ENCODE results near the gene SSBP3. TPM values are rescaled to one million over a fixed set of nuclear protein-coding genes. Genes with fewer than 3 reads are reported as not detected.

The SSBP3 gene
- total RNA-seq, 4 donors from 2014 or later, result 32.8 to 63.4 (median 47.4) TPM

- no peaks in the 10 kb centered on the region for H3K9me3 ChIP-seq
- intact Hi-C loops (cut with DNase I), result loop anchor here (5.0 kb wide), 2 partner anchors 49 to 161 kb away; no protein-coding TSS in a partner anchor
- 83% methylated on average over 16 of the region's 20 CpGs for WGBS
- no peaks in the 10 kb centered on the region for H3K36me3 ChIP-seq
- no peak for DNase-seq (ENCODE audit: extremely low spot score)
- H3K4me3 ChIP-seq, result no peak overlapping the region
- no peaks in the 10 kb centered on the region for H3K27me3 ChIP-seq
- H3K4me1 ChIP-seq, result peaks cover 82 to 94% (median 88%) of the 10 kb centered on the region in 4 donors
- H3K27ac ChIP-seq (replicated peaks in 1 of 4), result peak overlapping the region; percentile 80 to 85 (median 80)
- TF ChIP-seq CTCF (IDR thresholded peaks at IDR 0.05) (no peak), EP300 (IDR thresholded peaks at IDR 0.05) (no peak), POLR2A (IDR thresholded peaks at IDR 0.05; ENCODE audit: low read depth) (no peak), POLR2AphosphoS5 (IDR thresholded peaks at IDR 0.05) (peak in 1 of 2 donors; percentile 12)
Measured at GRCh38 chr1:54325703-54326461, 80.3 kb downstream of the SSBP3 start.

- no peaks in the 10 kb centered on the region for H3K27me3 ChIP-seq
- no peaks in the 10 kb centered on the region for H3K9me3 ChIP-seq
- no peaks in the 10 kb centered on the region for H3K36me3 ChIP-seq
- H3K27ac ChIP-seq (replicated peaks in 1 of 4), result peak overlapping the region; percentile 80 to 85 (median 80)
- intact Hi-C loops (cut with DNase I), result loop anchor here (5.0 kb wide), 2 partner anchors 48 to 162 kb away; no protein-coding TSS in a partner anchor
- WGBS, result 67% methylated on average over 2 of the region's 2 CpGs
- TF ChIP-seq POLR2AphosphoS5 (IDR thresholded peaks at IDR 0.05) (no peak), EP300 (IDR thresholded peaks at IDR 0.05) (no peak), CTCF (IDR thresholded peaks at IDR 0.05) (no peak), POLR2A (IDR thresholded peaks at IDR 0.05; ENCODE audit: low read depth) (no peak)
- no peak overlapping the region for H3K4me3 ChIP-seq
- DNase-seq (ENCODE audit: extremely low spot score), result no peak
- peaks cover 78 to 89% (median 83%) of the 10 kb centered on the region in 4 donors for H3K4me1 ChIP-seq
Measured at GRCh38 chr1:54325284-54325683, 80.9 kb downstream of the SSBP3 start.

- no peak for TF ChIP-seq CTCF (IDR thresholded peaks at IDR 0.05)
- TF ChIP-seq POLR2AphosphoS5 (IDR thresholded peaks at IDR 0.05), result no peak
- no peak for TF ChIP-seq EP300 (IDR thresholded peaks at IDR 0.05)
- no peak for TF ChIP-seq POLR2A (IDR thresholded peaks at IDR 0.05; ENCODE audit: low read depth)
- H3K4me3 ChIP-seq, result no peak overlapping the region
- H3K27me3 ChIP-seq, result no peaks in the 10 kb centered on the region
- no peaks in the 10 kb centered on the region for H3K36me3 ChIP-seq
- peaks cover 70 to 88% (median 79%) of the 10 kb centered on the region in 4 donors for H3K4me1 ChIP-seq
- intact Hi-C loops (cut with DNase I), result loop anchor here (5.0 kb wide), 2 partner anchors 47 to 163 kb away; no protein-coding TSS in a partner anchor
- H3K27ac ChIP-seq (replicated peaks in 1 of 4), result peak overlapping the region; percentile 80 to 85 (median 80)
- no peaks in the 10 kb centered on the region for H3K9me3 ChIP-seq
- no peak for DNase-seq (ENCODE audit: extremely low spot score)
- 33% methylated on average over 11 of the region's 19 CpGs for WGBS
Measured at GRCh38 chr1:54324251-54325140, 81.7 kb downstream of the SSBP3 start.

GRCh38 chr1:54323921-54324250, 82.3 kb downstream of the SSBP3 start:
- H3K4me3 ChIP-seq, result no peak overlapping the region
- intact Hi-C loops (cut with DNase I), result no loop called here

More at GRCh38 chr1:54323921-54324250, 82.3 kb downstream of the SSBP3 start:
- Histone ChIP-seq H3K27ac (replicated peaks in 1 of 4) (peak overlapping the region; percentile 80 to 85 (median 80)), H3K9me3 (no peaks in the 10 kb centered on the region), H3K36me3 (no peaks in the 10 kb centered on the region), H3K4me1 (peaks cover 64 to 86% (median 73%) of the 10 kb centered on the region in 4 donors), H3K27me3 (no peaks in the 10 kb centered on the region)
- 83% methylated on average over 5 of the region's 6 CpGs for WGBS
- TF ChIP-seq CTCF (IDR thresholded peaks at IDR 0.05), result no peak
- no peak for TF ChIP-seq EP300 (IDR thresholded peaks at IDR 0.05)
- TF ChIP-seq POLR2AphosphoS5 (IDR thresholded peaks at IDR 0.05), result no peak
- no peak for TF ChIP-seq POLR2A (IDR thresholded peaks at IDR 0.05; ENCODE audit: low read depth)
- no peak for DNase-seq (ENCODE audit: extremely low spot score)
